ENCODE results near the gene MED26. TPM values are rescaled to one million over a fixed set of nuclear protein-coding genes. Genes with fewer than 3 reads are reported as not detected.

MED26 gene
- total and polyA plus RNA-seq, 2 of the 8 experiments (the other 6 are each of a cell fraction or from before 2014, with no cell fraction given), result 5.3 to 10.7 TPM

GRCh38 chr19:16588824-16589577, 39.0 kb downstream of the MED26 start:
- Histone ChIP-seq H3K79me1 (ENCODE audit: low read depth, low read length) (peaks cover 49% of the 10 kb centered on the region), H2BK15ac (ENCODE audit: low read length) (0 out of 2 replicates have a peak overlapping the region, but pooled peaks have one; percentile 36), H2BK12ac (ENCODE audit: low read depth, low read length) (no peak overlapping the region), H3K9ac (replicated peaks in 1 of 4; ENCODE audit: extremely low read depth in 1 of 4, low read depth in 3 of 4, low read length in 3 of 4) (no peak overlapping the region; a peak in 3 of 7 replicates), H3K18ac (ENCODE audit: extremely low read depth, low read length) (no peak overlapping the region), H2AFZ (ENCODE audit: low read length) (no peak overlapping the region), H4K8ac (ENCODE audit: extremely low read depth, insufficient read depth, low read length) (no peak overlapping the region), H3K4ac (replicated peaks; ENCODE audit: insufficient read length, low read depth, low read length) (no peak overlapping the region), H3K4me1 (replicated peaks in 1 of 4; ENCODE audit: control insufficient read depth in 3 of 4, insufficient read depth in 4 of 4, low read length in 3 of 4) (peaks cover 10 to 48% (median 34%) of the 10 kb centered on the region in 4 experiments), H2BK5ac (ENCODE audit: low read depth, low read length) (peak overlapping the region; percentile 18; the same call in 1 of the 2 replicates), H3K9me3 (ENCODE audit: insufficient read depth in 2 of 2, low read depth in 1 of 2, low read length in 1 of 2) (no peaks in the 10 kb centered on the region), H2BK120ac (replicated peaks; ENCODE audit: low read depth, low read length) (no peak overlapping the region), H4K91ac (replicated peaks; ENCODE audit: insufficient read length, low read length) (no peak overlapping the region), H3K27me3 (replicated peaks in 1 of 4; ENCODE audit: control insufficient read depth in 3 of 4, extremely low read depth in 1 of 4, insufficient read depth in 3 of 4, low read length in 3 of 4) (no peaks in the 10 kb centered on the region), H3K4me2 (ENCODE audit: insufficient read depth in 1 of 2, low read depth in 2 of 2, low read length in 2 of 2) (no peak overlapping the region), H3K23me2 (ENCODE audit: low read depth, low read length) (no peaks in the 10 kb centered on the region), H4K5ac (ENCODE audit: insufficient read length, low read depth, low read length) (no peak overlapping the region), H4K20me1 (replicated peaks in 1 of 2; ENCODE audit: control insufficient read depth in 1 of 2, insufficient read depth in 2 of 2, low read length in 2 of 2) (peaks cover 38 to 51% of the 10 kb centered on the region in 2 experiments), H2BK20ac (ENCODE audit: low read length) (no peak overlapping the region), H3K23ac (ENCODE audit: insufficient read length) (no peak overlapping the region), H3K36me3 (ENCODE audit: control insufficient read depth in 2 of 4, insufficient read depth in 4 of 4, low read length in 3 of 4) (no peaks in the 10 kb centered on the region), H3K79me2 (ENCODE audit: control insufficient read depth in 1 of 2, insufficient read depth in 2 of 2, low read length in 2 of 2) (peaks cover 18 to 95% of the 10 kb centered on the region in 2 experiments; a peak in 3 of 4 replicates), H3K4me3 (ENCODE audit: extremely low read depth in 1 of 4, insufficient read depth in 2 of 4, low read depth in 3 of 4, low read length in 4 of 4) (no peak overlapping the region), H3K27ac (ENCODE audit: low read depth, low read length) (no peak overlapping the region), H3K56ac (replicated peaks; ENCODE audit: insufficient read length, low read depth, low read length) (no peak overlapping the region), H2AK5ac (ENCODE audit: low read depth, low read length) (no peak overlapping the region), H3K14ac (ENCODE audit: insufficient read length) (no peak overlapping the region)
- ChIA-PET POLR2A (ENCODE audit: partially characterized antibody) (interaction anchor here (1.2 to 1.4 kb wide), 2 partner anchors 12 to 19 kb away, joined by 3 read pairs; no protein-coding TSS in a partner anchor), CTCF (ENCODE audit: partially characterized antibody) (interaction anchor here (1.4 kb wide), 1 partner anchor 61 kb away, joined by 3 read pairs; no protein-coding TSS in a partner anchor)
- DNase-seq (ENCODE audit: low read depth in 1 of 2, low spot score in 2 of 2), result no peak
- TF ChIP-seq RBBP5 (IDR thresholded peaks at IDR 0.05; ENCODE audit: borderline replicate concordance, low read depth, low read length) (no peak), CBX8 (IDR thresholded peaks at IDR 0.05; ENCODE audit: borderline replicate concordance, low read depth, low read length) (no peak)
- 91% methylated on average over 11 of the region's 11 CpGs; no CpG with 5 or more reads in 1 of the 2 experiments for WGBS, 2 experiments (ENCODE audit: extremely low coverage in 1 of 2, insufficient coverage in 1 of 2, insufficient read length in 1 of 2, insufficient replicate concordance in 2 of 2, low coverage in 1 of 2, low lambda C conversion rate in 2 of 2, missing lambda C conversion rate in 1 of 2)
- no peak for FAIRE-seq

All from H1 (cell line).